A673 (cell line): ENCODE measurements around the gene GPAM.

Source experiments
- CTCF ChIP-seq: fragments of 300-800, 200-600 bp; sonication (generic); conservative IDR thresholded peaks from 2 replicates; pipeline ENCODE4 v1.5.1; 2017; ENCODE audit warnings: low read depth, mild to moderate bottlenecking, antibody characterized with exemption, low read length, moderate library complexity, mixed read lengths
- EZH2 ChIP-seq: fragments of 200-600 bp; sonication (generic); IDR thresholded peaks from 2 replicates; pipeline ENCODE4 v1.6.1; 2017; ENCODE audit warnings: borderline replicate concordance, low read depth, mild to moderate bottlenecking, mixed read lengths, antibody characterized with exemption, low read length; ENCODE audit not compliant: poor library complexity, severe bottlenecking

GRCh38 chr10:112140110-112140970 lies 43.2 kb downstream of the GPAM start:
- TF ChIP-seq EZH2 (no peak), CTCF (peak; percentile 93)
